SK-N-DZ (cell line): ENCODE results near the gene HAGH.

Experiments used
- DNase-seq: peaks from one replicate; pipeline ENCODE4 v3.0.0-alpha.2; 2015; ENCODE audit warnings: low spot score

Gene HAGH

DNA sequence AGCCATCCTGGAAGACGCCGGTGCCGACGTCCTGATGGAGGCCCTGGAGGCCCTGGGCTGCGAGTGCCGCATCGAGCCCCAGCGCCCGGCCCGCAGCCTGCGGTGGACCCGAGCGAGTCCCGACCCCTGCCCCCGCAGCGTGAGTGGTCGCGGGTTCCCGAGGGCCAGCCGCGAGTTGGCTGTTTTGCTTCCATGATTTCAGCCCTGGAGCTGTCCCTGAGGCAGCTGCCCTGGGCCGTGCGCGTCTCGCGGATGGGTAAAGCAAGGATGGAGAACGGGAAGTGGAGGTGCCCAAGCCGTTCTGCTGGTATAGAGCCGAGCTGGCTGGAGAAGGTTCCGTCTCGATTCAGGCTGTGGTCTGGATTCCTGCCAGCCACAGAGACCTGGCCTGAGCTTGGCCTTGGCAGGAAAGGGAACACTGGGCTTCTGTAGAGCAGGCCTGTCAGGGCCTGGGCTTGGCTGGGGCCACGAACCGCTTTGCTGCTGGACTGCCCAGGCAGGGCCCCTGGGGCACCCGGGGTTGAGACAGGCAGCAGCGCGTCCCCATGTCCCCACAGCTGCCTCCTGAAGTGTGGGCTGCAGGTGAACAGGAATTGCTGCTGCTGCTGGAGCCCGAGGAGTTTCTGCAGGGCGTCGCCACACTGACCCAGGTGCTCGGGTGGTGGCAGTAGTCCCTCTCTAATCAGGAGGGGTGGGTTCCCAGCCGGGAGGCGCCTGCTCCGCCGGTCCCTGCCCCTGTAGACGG, 52.8 kb downstream of the HAGH start:
- DNase-seq, result no peak

DNA sequence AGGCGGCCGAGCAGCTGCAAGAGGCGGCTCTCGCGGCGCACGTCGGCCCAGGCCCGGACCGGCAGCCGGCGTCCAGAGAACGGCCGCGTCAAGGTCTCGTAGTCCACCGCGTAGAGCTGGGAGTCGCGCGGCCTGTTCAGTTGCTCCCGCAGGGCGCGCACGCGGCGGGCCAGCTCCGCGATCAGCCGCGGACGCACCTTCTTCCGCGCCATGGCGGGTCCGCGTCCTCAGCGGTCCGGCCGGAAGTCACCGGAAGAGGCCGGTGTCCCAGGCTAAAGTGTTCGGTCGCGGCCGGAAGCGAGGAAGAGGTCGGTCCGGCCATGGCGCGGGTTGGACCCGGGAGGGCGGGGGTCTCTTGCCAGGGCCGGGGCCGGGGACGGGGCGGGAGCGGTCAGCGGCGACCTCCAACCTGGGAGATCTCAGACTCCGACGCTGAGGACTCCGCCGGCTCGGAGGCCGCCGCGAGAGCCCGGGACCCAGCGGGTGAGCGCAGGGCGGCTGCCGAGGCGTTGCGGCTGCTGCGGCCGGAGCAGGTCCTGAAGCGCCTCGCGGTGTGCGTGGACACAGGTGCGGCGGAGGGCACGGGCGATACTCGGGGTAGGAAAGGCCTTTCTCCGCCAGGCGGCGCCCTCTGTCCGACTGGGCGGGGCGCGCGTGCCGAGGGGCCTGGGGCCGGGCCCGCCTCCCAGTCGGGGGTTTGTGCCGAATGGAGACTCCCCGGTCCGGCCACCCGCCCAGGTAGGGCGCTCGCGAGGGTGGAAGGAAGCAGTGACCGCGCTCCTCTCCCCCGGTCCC, 53.5 kb downstream of the HAGH start, which contains the start of gene MRPS34:
Gene MRPS34, minus strand, starts transcription at position 227 of the 795 bp plus-strand sequence. Its CDS starts 15 bp downstream, at position 212.
- peak; percentile 91 for DNase-seq

DNA sequence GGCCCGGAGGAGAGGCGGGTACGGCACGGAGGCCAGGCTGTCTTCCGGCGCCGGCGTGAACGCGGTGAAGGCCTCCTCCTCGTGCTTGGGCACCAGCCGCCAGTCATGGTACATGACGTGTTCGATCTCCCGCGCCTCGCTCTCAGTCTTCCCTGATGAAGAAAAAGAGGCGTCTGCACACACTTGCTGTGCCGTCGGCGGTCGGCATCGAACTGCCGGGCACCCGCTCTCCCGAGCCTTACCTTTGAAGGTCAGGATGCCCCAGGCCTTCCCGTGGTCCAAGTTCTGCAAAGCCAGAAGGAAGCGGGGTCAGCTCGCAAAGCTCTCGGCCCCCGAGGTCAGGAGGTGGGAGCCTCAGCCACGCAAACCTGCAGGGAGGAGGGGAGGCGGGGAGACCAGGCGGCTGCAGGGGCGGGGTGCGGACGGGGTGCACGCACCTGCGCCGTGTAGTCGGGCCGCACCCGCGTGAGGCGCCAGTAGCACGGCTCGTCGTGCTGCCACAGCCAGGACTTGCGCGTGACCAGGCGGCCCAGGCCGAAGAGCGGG, 54.2 kb downstream of the HAGH start, which contains the start of gene EME2:
Gene EME2, plus strand, starts transcription at position 449 of the 546 bp plus-strand sequence. CDS start 418 bp downstream, outside the sequence.
- no peak for DNase-seq

DNA sequence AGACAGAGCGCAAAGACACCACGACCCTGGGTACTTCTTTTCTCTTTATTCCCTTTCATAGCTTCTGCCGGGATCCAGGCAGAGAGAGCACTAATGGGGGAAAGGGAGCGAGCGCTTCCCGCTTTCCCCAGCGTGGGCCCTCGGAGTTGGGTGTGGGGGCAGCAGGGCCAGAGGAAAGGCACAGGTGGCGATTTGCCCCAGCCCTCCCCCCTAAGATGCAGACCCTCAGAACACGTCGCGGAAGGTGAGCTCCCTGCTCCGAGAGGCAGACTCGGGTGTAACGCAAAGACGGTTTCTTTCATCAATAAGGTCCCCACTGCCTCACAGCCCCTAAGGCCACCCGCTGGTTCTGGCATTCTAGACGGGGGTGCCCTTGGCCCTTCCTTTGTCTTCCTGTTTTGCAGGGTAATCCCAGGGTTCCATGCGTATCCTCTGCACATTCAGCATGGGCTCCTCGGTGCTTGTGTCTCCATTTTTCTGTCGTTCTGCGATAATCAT, 54.7 kb downstream of the HAGH start:
- no peak for DNase-seq

DNA sequence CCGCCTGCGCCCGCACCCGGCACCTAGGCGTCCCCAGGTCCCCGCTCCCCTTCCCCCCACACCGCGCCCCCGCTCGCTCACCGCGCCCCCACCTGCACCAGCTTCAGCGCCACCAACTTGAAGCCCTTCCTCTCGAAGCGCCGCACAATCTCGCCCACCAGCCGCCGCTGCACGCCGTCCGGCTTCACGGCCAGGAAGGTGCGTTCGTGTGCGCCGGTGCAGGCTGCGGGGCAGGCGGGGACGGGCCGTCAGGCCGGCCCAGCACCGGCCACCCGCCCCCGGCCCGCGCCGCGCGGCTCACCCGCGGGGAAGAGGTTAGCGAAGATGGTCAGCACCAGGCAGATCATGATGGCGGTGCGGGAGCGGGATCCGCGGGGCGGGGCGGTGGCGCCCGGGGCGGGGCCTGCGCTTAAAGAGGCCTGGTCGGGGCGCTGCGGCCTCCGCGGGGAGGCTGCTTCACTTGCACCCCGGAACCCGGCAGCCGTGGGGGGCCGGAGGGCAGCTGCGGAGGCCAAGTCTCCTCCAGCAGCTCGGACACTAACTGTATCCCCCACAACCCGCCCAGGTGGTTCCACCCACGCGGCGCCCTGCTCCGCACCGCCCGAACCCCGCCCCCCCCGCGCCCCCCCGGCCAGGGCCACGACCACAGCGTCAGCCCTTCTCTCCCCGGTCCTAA, 55.3 kb downstream of the HAGH start, which contains the start of gene NME3:
Gene NME3, minus strand, starts transcription at position 356 of the 676 bp plus-strand sequence. Its CDS starts 9 bp downstream, at position 347.
- DNase-seq, result peak; percentile 63

DNA sequence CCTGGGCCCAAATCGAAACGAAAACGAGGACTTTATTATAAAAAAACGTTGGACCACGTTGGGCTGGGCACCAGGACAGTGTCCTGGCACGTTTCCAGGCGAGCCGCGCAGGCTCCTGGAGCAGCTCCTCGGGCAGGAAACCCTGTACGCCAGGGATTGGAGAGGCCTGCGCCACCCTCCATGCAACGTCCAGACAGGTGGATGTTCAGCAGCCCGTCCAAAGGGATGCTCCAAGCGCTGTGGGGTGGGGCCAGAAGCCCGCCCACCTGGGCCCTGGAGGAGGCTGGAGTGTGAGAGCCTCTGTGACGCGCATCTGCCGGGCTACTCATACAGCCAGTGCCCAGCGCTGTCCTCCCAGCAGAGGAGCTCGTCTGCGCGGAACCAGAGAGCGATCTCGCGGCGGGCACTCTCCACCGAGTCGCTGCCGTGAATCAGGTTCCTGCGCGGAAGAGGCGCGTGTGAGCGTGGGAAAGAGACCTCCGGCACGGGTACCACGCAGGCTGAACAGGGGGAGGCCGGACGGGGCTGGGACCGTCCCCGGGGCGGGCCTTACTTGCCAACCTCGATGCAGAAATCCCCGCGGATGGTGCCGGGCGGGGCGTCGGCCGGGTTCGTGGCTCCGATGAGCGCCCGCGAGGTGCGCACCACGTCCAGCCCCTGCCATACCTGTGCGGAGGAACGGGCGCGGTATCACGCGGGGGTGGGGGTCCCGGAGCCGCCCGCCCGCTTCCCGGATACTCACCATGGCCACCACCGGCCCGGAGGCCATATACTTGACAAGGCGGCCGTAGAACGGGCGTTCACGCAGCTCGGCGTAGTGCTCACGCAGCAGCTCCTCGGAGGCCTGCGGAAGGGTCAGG, 56.1 kb downstream of the HAGH start:
- peak; percentile 54 for DNase-seq

DNA sequence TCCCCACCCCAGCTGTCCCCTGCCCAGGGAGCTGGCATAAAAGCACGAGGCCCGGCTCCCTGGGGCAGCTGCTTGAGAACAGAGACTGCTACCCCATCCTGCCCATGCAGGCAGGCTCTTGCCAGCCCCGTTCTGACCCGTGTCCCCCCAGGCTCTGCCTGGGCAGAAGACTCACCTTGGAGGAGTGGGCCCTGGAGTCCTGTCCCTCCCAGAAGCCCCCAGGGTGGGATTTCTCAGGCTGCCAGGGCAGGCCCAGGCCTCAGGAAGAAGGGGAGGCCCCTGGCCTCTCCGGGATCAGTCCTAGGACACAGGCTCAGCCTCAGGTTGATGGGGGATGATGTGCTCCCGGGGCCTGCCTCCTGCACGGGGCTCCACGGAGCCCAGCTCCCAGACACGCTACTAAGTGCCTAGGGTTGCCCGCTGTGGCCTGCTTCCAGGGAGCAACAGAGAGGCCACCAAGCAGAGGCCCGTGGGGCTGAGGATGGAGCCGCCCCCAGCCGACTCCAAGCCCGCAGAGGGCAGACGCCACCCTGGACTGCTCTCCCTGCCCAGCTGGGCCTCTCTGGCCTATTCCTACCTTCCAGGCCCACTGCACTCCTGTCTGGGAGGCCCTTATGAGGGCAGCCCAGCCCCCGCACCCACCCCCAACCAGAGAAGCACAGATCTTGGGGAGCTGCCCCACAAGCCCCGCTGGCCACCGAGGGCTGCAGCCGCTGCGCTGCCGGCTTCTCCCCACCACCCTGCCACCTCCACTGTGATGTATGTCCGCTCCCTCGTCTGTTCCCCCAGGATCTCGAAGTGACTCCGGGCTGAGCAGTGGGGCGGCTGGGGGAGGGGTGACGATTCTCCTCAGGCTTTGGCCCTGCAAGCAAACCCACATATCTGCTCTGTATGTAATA, 57.0 kb downstream of the HAGH start:
- DNase-seq, result no peak

DNA sequence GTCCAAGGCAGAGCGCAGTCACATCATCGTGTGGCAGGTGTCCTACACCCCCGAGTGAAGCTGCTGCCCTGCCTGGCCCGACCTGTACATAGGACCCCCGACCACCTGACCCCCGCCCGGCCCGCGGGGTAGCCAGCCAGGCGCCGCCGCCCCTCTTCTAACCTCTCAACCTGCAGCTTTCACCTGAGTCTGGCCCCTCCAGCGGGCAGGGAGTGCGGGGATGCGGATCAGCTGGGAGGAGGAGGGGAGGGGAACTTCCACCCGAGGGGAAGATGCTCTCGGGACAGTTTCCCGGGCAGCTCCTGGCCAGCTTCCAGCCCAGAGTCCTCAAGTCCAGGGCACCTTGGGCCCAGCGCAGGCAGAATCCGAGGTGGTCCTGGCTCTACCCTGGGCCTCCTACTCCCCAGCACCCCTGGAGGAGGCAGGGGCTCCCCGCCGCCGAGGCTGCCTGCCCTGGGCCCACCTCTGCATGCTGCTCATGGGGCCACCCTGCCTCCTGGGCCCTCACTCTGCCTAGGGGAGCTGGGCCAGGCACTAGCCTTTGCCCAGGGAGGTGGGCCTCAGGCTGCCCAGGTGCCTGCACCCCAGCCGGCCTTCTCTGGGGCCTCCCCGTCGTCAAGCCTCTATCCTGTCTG, 57.7 kb downstream of the HAGH start:
- no peak for DNase-seq

DNA sequence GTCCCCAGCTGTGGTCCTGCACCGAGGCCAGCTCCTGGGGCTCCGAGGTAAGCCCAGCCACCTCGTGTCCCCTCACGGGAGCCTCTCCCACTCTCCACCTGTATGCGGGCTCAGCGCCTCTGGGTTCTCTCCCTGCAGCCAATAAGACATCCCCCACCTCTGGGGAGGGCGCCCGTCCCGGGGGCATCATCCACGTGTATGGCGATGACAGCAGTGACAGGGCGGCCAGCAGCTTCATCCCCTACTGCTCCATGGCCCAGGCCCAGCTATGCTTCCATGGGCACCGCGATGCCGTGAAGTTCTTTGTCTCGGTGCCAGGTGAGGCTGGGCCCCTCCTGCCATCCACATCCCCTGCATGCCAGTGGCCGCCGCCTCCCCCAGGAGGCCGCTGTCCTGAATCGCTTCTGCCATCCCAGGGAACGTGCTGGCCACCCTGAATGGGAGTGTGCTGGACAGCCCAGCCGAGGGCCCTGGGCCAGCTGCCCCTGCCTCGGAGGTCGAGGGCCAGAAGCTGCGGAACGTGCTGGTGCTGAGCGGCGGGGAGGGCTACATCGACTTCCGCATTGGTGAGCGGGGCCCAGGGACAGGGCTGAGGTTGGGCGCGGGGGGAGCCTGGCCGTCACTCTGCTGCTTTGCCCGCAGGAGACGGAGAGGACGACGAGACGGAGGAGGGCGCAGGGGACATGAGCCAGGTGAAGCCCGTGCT, 58.4 kb downstream of the HAGH start:
- no peak for DNase-seq

DNA sequence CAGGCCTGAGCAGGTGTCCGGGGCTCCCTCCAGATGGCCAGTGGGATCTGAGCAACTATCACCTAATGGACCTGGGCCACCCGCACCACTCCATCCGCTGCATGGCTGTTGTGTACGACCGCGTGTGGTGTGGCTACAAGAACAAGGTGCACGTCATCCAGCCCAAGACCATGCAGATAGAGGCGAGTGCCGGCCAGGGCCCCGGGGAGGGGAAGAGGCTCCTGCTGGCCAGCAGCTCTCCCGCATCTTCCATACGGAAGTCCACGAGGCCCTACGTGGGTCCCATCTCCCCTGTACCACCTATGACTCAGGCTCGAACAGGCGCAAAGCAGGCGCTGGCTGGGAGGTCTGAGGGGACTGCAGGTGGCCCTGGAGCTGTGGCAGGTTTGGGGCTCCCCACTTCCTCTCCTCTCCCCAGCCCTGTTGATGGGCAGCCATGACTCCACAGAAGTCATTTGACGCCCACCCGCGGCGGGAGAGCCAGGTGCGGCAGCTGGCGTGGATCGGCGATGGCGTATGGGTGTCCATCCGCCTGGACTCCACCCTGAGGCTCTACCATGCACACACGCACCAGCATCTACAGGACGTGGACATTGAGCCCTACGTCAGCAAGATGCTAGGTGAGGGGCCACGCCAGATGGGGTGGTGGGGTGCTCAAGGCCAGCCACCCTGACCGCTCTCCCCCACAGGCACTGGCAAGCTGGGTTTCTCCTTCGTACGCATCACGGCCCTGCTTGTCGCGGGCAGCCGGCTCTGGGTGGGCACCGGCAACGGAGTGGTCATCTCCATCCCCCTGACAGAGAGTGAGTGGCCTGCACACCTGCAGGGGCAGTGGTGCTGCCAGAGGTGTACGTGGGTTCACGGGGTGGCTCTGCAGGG, 59.3 kb downstream of the HAGH start:
- DNase-seq, result no peak

DNA sequence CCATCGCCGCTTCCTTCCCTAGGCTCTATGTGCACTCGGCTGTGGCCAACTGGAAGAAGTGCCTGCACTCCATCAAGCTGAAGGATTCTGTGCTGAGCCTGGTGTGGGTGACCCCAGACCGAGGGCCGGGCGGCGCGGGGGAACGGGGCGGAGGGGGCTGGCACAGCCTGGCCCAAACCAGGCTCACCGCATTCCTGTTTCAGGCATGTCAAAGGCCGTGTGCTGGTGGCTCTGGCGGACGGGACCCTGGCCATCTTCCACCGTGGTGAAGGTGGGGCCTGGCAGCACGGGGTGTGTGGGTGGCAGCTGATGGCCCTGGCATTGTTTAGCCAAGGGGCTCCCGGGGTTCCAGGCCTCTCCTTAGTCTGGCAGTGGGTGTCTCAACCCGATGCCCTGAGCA, 59.9 kb downstream of the HAGH start:
- DNase-seq, result no peak

DNA sequence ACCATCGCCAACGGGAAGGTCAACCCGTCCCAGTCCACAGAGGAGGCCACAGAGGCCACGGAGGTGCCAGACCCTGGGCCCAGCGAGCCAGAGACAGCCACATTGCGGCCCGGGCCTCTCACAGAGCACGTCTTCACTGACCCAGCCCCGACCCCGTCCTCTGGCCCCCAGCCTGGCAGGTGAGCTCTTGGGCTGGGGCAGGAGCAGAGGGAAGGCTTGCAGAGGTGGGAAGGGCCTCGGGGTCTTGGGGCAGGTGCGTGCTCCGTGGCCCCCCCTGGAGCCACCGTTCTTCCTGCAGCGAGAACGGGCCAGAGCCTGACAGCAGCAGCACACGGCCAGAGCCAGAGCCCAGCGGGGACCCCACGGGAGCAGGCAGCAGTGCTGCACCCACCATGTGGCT, 60.4 kb downstream of the HAGH start:
- DNase-seq, result no peak

DNA sequence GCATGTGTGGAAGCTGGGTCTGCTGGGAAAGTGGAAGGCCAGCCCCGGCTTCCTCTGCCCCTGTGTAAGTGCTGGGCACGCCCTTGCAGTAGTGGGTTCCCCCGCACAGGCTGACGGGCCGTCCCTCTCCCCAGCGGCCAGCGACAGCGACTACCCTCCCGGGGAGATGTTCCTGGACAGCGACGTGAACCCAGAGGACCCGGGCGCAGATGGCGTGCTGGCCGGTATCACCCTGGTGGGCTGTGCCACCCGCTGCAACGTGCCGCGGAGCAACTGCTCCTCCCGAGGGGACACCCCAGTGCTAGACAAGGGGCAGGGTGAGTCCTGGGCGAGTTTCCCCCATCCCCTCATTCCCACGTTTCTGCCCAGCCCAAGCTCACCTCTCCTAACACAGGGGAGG, 60.8 kb downstream of the HAGH start:
- DNase-seq, result no peak

DNA sequence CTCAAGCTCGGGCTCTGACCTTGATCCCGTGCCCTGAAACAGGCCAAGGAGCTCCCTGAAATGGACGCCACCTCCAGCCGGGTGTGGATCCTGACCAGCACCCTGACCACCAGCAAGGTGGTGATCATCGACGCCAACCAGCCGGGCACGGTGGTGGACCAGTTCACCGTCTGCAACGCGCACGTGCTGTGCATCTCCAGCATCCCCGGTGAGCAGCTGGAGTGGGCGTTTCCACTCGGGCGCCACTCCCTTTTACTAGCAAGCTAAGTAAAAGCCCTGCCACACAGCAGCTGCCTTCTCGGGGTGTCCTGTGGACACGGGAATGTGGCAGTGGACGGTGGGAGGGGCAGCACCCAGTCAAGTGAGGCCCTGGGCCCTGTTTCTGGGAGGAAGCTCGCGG, 61.7 kb downstream of the HAGH start:
- no peak for DNase-seq

DNA sequence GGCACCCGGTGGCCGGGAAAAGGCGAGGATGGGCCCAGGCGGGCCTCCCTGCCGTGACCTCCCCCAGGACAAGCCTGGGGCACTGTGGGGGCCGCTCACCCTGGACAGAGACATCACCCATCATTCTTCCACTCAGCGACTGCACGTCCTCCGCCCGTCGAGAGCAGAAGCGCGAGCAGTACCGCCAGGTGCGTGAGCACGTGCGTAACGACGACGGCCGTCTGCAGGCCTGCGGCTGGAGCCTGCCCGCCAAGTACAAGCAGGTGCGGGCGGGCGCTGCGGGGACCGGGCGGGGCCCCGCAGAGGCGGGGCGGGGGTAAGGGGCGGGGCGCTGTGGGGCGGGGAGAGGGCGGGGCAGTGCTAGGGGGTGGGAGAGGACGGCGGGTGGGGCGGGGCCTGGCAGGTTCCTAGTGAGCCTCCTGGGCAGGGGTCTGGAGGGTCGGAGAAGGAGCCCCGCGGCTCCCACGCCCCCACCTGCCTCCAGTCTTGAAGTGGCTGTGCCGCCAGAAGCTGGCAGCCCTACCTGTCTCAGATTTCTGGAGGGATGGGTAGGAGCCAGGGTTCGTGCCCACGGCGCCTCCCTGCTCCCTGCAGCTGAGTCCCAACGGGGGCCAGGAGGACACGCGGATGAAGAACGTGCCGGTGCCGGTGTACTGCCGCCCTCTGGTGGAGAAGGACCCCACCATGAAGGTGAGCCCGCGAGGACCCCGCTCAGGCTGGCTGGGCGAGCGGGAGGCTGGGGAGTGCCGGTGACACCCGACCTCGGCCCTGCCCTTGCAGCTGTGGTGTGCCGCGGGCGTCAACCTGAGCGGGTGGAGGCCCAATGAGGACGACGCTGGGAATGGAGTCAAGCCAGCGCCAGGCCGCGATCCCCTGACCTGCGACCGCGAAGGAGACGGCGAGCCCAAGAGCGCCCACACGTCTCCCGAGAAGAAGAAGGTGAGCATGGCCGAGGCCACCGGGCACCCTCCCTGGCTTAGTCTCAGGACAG, 62.8 kb downstream of the HAGH start:
- DNase-seq, result no peak

DNA sequence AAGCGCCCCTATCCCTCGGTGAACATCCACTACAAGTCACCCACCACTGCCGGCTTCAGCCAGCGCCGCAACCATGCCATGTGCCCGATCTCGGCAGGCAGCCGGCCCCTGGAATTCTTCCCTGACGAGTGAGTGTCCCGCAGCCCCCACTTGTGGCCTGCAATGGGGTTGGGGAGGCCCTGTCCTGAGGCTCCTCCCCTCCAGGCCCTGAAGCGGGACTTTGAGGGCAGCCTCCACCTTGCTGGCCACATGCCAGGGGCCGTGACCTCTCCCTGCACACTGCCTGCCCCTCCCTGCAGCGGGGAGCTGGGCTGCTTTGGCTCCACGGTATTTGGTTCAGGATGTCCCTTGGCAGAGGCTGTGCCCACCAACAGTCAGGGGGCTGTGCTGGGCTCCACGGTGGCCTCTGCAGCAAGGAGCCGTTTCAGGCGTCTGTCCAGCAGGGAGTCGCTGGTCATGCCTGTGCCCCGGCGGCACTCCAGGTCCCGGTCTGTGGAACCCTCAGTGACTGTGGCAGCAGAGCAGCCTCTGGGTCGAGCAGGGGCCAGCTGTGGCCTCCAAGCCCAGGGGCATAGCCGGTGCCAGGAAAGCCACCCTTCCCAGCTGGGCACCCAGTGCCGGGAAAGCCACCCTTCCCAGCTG, 63.6 kb downstream of the HAGH start:
- DNase-seq, result no peak
